GM23338 (cell line): ENCODE data around the gene MATCAP1. TPM values are rescaled to one million over a fixed set of nuclear protein-coding genes. Genes with fewer than 3 reads are reported as not detected.

Source experiments
- ATAC-seq: fragments of 200-7000 bp; cut with Tn5 transposase; 3 replicates; pipeline ENCODE4 v1.9.1; 2020
- DNase-seq: peaks from one replicate; pipeline ENCODE4 v3.0.0-alpha.2; 2015; ENCODE audit warnings: low spot score
- H2AFZ ChIP-seq: fragments of 200-600 bp; sonication (generic); 2 replicates; pipeline ENCODE4 v1.8.0; 2016; ENCODE audit warnings: antibody characterized with exemption, mild to moderate bottlenecking, moderate library complexity
- H3F3A ChIP-seq: fragments of 200-600 bp; sonication (generic); replicated peaks from 2 replicates; pipeline ENCODE4 v1.8.0; 2017; ENCODE audit warnings: antibody characterized with exemption, mixed run types, low read depth
- H3K27ac ChIP-seq: fragments of 200-600 bp; sonication (generic); 2 replicates; pipeline ENCODE4 v1.6.1; 2016; ENCODE audit warnings: low read depth
- H3K27me3 ChIP-seq: fragments of 200-600 bp; sonication (generic); 2 replicates; pipeline ENCODE4 v1.8.0; 2016; ENCODE audit warnings: mild to moderate bottlenecking, mixed run types, moderate library complexity; ENCODE audit not compliant: insufficient read depth
- H3K36me3 ChIP-seq: fragments of 200-600 bp; sonication (generic); 2 replicates; pipeline ENCODE4 v1.8.0; 2016; ENCODE audit warnings: mild to moderate bottlenecking; ENCODE audit not compliant: insufficient read depth
- H3K4me1 ChIP-seq: fragments of 200-600 bp; sonication (generic); 2 replicates; pipeline ENCODE4 v1.8.0; 2016; ENCODE audit warnings: mild to moderate bottlenecking, moderate library complexity; ENCODE audit not compliant: insufficient read depth
- H3K4me2 ChIP-seq: fragments of 200-600 bp; sonication (generic); 2 replicates; pipeline ENCODE4 v1.7.1; 2017; ENCODE audit warnings: mixed run types
- H3K4me3 ChIP-seq: fragments of 200-600 bp; sonication (generic); 2 replicates; pipeline ENCODE4 v1.6.1; 2016; ENCODE audit warnings: mixed run types
- H3K79me2 ChIP-seq: fragments of 200-600 bp; sonication (generic); replicated peaks from 2 replicates; pipeline ENCODE4 v1.8.0; 2017; ENCODE audit warnings: mild to moderate bottlenecking; ENCODE audit not compliant: insufficient read depth
- H3K9me2 ChIP-seq: fragments of 200-600 bp; sonication (generic); 2 replicates; pipeline ENCODE4 v1.8.0; 2017; ENCODE audit not compliant: insufficient read depth
- H4K20me1 ChIP-seq: fragments of 200-600 bp; sonication (generic); replicated peaks from 2 replicates; pipeline ENCODE4 v1.8.0; 2017; ENCODE audit warnings: mild to moderate bottlenecking; ENCODE audit not compliant: insufficient read depth
- H3K27ac Mint-ChIP-seq: 2 replicates; pipeline ENCODE4 v1.8.0; 2020; ENCODE audit warnings: inconsistent platforms, mild to moderate bottlenecking, moderate library complexity, mixed read lengths
- H3K27me3 Mint-ChIP-seq: 3 replicates; pipeline ENCODE4 v1.8.0; 2022; ENCODE audit warnings: low read depth, mild to moderate bottlenecking, moderate library complexity, mixed read lengths, inconsistent platforms; ENCODE audit not compliant: insufficient read depth, poor library complexity
- H3K36me3 Mint-ChIP-seq: 3 replicates; pipeline ENCODE4 v1.8.0; 2021; ENCODE audit warnings: low read depth, mild to moderate bottlenecking, inconsistent platforms, moderate library complexity, mixed read lengths
- H3K4me1 Mint-ChIP-seq: 3 replicates; pipeline ENCODE4 v1.8.0; 2020; ENCODE audit warnings: mild to moderate bottlenecking, inconsistent platforms, mixed read lengths
- H3K4me3 Mint-ChIP-seq: 3 replicates; pipeline ENCODE4 v1.8.0; 2021; ENCODE audit warnings: moderate library complexity, mild to moderate bottlenecking, inconsistent platforms, mixed read lengths
- H3K9me3 Mint-ChIP-seq: 3 replicates; pipeline ENCODE4 v1.8.0; 2020; ENCODE audit warnings: moderate library complexity, mild to moderate bottlenecking, inconsistent platforms, mixed read lengths
- EZH2phosphoT487 ChIP-seq: fragments of 200-600 bp; sonication (generic); IDR thresholded peaks from one replicate; pipeline ENCODE4 v1.8.1; 2018; ENCODE audit warnings: antibody characterized with exemption; ENCODE audit not compliant: unreplicated experiment
- ZNF331 ChIP-seq: fragments of 250-450 bp; sonication (Bioruptor Pico); IDR thresholded peaks from 2 replicates; pipeline ENCODE4 v1.5.0; 2020; ENCODE audit warnings: low read depth, mild to moderate bottlenecking, moderate library complexity
- polyA plus RNA-seq: library from polyadenylated mRNA; unstranded; fragments of >200 nt; fragmentation: Nextera tagmentation; extraction: Ambion mirVana; gene quantifications from 2 replicates; pipeline ENCODE4 v1.2.1, GENCODE V29; 2016
- total RNA-seq: library from RNA; depleted of rRNA; stranded (reverse); fragments of >200 nt; shearing (Covaris generic); gene quantifications from 2 replicates; pipeline ENCODE4 v1.2.3, GENCODE V29; 2014
- TF ChIP-seq, protein P1 (sequence below): fragments of 250-450 bp; sonication (Bioruptor Pico); IDR thresholded peaks from 2 replicates; pipeline ENCODE4 v1.5.0; 2020; ENCODE audit warnings: mild to moderate bottlenecking, moderate library complexity

Gene MATCAP1
- total and polyA plus RNA-seq, 2 experiments from 2014 or later, result 9.5 to 22.7 TPM

DNA sequence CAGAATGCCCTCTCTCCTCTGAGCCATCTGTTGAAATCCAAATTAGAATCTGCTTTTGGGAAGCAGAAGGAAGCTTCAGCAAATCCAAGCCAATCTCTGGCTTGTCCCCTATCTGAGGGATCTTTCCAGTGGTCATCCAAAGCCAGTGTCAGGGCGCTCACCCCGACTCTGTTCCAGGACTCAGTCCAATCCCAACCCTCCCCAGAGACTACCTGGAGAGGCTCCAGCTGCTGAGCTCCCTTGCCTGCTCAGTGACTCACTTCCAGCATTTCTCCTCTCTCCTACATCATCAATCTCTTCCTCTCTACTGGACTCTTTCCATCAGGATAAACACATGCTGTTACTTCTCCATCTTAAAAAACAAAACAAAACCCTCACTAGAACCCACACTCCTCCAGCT is 2.4 kb downstream of the MATCAP1 start (continued):
- TF ChIP-seq, protein P1, sequence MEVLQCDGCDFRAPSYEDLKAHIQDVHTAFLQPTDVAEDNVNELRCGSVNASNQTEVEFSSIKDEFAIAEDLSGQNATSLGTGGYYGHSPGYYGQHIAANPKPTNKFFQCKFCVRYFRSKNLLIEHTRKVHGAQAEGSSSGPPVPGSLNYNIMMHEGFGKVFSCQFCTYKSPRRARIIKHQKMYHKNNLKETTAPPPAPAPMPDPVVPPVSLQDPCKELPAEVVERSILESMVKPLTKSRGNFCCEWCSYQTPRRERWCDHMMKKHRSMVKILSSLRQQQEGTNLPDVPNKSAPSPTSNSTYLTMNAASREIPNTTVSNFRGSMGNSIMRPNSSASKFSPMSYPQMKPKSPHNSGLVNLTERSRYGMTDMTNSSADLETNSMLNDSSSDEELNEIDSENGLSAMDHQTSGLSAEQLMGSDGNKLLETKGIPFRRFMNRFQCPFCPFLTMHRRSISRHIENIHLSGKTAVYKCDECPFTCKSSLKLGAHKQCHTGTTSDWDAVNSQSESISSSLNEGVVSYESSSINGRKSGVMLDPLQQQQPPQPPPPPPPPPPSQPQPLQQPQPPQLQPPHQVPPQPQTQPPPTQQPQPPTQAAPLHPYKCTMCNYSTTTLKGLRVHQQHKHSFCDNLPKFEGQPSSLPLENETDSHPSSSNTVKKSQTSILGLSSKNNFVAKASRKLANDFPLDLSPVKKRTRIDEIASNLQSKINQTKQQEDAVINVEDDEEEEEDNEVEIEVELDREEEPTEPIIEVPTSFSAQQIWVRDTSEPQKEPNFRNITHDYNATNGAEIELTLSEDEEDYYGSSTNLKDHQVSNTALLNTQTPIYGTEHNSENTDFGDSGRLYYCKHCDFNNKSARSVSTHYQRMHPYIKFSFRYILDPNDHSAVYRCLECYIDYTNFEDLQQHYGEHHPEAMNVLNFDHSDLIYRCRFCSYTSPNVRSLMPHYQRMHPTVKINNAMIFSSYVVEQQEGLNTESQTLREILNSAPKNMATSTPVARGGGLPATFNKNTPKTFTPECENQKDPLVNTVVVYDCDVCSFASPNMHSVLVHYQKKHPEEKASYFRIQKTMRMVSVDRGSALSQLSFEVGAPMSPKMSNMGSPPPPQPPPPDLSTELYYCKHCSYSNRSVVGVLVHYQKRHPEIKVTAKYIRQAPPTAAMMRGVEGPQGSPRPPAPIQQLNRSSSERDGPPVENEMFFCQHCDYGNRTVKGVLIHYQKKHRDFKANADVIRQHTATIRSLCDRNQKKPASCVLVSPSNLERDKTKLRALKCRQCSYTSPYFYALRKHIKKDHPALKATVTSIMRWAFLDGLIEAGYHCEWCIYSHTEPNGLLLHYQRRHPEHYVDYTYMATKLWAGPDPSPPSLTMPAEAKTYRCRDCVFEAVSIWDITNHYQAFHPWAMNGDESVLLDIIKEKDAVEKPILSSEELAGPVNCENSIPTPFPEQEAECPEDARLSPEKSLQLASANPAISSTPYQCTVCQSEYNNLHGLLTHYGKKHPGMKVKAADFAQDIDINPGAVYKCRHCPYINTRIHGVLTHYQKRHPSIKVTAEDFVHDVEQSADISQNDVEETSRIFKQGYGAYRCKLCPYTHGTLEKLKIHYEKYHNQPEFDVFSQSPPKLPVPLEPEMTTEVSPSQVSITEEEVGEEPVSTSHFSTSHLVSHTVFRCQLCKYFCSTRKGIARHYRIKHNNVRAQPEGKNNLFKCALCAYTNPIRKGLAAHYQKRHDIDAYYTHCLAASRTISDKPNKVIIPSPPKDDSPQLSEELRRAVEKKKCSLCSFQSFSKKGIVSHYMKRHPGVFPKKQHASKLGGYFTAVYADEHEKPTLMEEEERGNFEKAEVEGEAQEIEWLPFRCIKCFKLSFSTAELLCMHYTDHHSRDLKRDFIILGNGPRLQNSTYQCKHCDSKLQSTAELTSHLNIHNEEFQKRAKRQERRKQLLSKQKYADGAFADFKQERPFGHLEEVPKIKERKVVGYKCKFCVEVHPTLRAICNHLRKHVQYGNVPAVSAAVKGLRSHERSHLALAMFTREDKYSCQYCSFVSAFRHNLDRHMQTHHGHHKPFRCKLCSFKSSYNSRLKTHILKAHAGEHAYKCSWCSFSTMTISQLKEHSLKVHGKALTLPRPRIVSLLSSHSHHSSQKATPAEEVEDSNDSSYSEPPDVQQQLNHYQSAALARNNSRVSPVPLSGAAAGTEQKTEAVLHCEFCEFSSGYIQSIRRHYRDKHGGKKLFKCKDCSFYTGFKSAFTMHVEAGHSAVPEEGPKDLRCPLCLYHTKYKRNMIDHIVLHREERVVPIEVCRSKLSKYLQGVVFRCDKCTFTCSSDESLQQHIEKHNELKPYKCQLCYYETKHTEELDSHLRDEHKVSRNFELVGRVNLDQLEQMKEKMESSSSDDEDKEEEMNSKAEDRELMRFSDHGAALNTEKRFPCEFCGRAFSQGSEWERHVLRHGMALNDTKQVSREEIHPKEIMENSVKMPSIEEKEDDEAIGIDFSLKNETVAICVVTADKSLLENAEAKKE (CRISPR knock-in tag), result no peak
- no peak for TF ChIP-seq ZNF331 (CRISPR knock-in tag)

DNA sequence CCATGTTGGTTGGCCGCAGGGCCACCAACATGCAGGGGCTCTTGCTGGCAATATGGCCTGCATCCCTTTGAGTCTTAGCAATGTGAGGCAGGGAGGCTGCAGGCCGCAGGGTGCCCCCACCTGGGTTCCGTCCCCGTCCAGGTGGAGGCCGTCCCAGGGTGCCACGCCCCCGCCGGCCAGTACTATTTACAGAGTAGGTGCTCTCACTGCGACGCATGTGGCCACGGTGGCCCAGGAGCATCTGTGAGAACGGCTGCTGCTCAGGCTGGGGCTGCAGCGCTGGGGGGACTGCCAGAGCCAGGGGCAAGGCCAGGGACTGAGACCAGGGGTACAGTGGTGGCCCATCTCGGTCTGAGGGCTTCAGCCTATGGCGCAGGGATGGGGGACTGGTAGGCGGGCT is 3.6 kb downstream of the MATCAP1 start:
- peaks cover 19% of the 10 kb centered on the region for H3K4me1 ChIP-seq
- H3K27ac Mint-ChIP-seq, result no peak overlapping the region
- H3K4me1 Mint-ChIP-seq, result peaks cover 15% of the 10 kb centered on the region
- peaks cover 4% of the 10 kb centered on the region; the same call in 1 of the 2 replicates for H4K20me1 ChIP-seq
- H3K27me3 Mint-ChIP-seq, result peaks cover 45% of the 10 kb centered on the region
- TF ChIP-seq EZH2phosphoT487 (no peak), ZNF331 (CRISPR knock-in tag) (no peak)
- H3K4me3 Mint-ChIP-seq, result no peak overlapping the region
- peaks cover 10% of the 10 kb centered on the region for H3K79me2 ChIP-seq
- no peaks in the 10 kb centered on the region; the same call in 1 of the 3 replicates for H3K9me3 Mint-ChIP-seq
- H3K36me3 Mint-ChIP-seq, result peaks cover 3% of the 10 kb centered on the region; the same call in 2 of the 3 replicates
- DNase-seq (no peak), ATAC-seq (no peak)
- no peak overlapping the region for H2AFZ ChIP-seq
- H3K36me3 ChIP-seq, result no peaks in the 10 kb centered on the region
- no peak overlapping the region for H3K27ac ChIP-seq
- no peak overlapping the region for H3K4me2 ChIP-seq
- no peak overlapping the region for H3K4me3 ChIP-seq
- H3K27me3 ChIP-seq, result peaks cover 39% of the 10 kb centered on the region
- H3K9me2 ChIP-seq, result no peaks in the 10 kb centered on the region
- peaks cover 7% of the 10 kb centered on the region; the same call in 1 of the 2 replicates for H3F3A ChIP-seq
